Measurements from ENCODE around the gene FAM83F.
"Not testable (repeated sequence)": the region's sequence is repeated elsewhere in the genome, so short reads cannot be mapped to it uniquely, and the experiment has no call there.

FAM83F gene

DNA sequence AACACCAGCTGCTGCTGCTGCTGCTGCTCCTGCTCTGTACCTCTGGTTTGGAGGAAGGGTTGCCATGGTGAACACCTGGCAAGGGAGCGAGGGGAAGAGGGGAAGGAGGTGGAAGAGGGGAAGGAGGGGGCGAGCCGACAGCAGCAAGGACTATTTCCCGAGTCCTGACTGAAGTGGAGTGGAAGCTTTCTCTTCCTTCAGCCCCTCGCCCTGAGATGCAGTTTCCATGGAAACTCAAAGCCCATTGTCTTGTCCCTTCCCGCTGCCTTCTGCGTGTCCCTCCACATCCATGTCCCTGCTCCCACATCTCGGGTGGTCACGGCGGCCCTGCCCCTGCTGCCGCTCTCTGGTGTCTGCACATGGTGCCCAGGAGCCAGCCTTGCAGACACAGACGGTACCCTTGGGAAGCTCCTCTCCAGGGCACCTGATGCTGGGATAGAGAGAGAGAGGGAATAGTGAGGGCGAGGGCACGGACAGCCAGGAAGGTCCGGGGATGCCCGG lies 28.6 kb downstream of the FAM83F start:
- in situ Hi-C loops (cut with MboI; ENCODE audit: low pct_unique_long_range_greater_than_20kb, low sequenced_read_pairs, unreplicated experiment): no loop called here

DNA sequence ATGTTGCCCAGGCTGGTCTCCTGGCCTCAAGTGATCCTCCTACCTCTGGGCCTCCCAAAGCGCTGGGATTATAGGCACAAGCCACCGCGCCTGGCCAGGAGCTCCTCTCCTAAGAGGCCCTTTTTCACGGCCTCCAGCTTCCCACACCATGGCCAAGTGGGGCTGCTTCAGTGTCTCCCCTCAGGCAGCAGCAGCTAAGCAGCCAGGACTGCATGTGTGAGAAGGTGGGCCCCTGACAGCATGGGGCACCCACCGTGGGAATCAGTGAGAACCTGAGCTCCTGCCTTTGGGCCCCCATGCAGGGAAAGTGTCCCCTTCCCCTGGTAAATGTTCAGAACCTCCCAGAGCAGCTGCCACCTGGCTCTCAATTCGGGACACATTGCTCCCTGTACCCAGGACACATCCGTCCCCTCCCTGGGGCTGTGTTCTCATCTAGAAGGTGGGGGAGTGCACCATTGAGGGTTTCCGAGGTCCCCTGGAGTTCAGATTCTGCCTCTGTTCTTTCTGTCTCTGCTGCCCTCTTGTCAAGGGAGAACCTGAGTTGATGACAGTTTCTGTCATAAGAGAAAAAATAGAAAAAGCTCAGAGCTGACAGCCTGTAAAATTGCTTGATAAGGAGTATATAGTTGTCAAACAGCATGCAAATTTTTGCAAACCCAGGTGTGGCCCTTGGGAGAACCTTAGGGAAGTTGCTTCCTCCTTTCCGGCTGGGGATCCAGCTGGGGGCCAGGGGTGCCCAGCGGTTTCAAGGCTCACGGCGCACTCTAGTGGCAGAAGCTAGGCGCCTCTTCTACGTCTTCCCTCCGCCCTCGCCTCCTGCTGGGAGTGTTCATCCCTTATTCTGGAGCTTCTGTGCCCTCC lies 29.7 kb downstream of the FAM83F start:
- in situ Hi-C loops (cut with MboI; ENCODE audit: low pct_unique_long_range_greater_than_20kb, low sequenced_read_pairs, unreplicated experiment): no loop called here
- TF ChIP-seq CTCF (IDR thresholded peaks at IDR 0.05; ENCODE audit: extremely low read depth, insufficient read depth, missing control alignments): peak; percentile 91
- peak; percentile 88 for DNase-seq (ENCODE audit: low spot score)

More for the DNA sequence above, 28.6 kb downstream of the FAM83F start:
- no peak for TF ChIP-seq CTCF (IDR thresholded peaks at IDR 0.05; ENCODE audit: extremely low read depth, insufficient read depth, missing control alignments)
- no peak for DNase-seq (ENCODE audit: low spot score)

- in situ Hi-C loops (cut with MboI; ENCODE audit: low pct_unique_long_range_greater_than_20kb, low sequenced_read_pairs, unreplicated experiment); DNase-seq (ENCODE audit: low spot score): not testable (repeated sequence)
- TF ChIP-seq CTCF (IDR thresholded peaks at IDR 0.05; ENCODE audit: extremely low read depth, insufficient read depth, missing control alignments): peak; percentile 4
Observed at GRCh38 chr22:40025062-40025379, 30.3 kb downstream of the FAM83F start.

GRCh38 chr22:40025856-40026255 lies 31.1 kb downstream of the FAM83F start:
- in situ Hi-C loops (cut with MboI; ENCODE audit: low pct_unique_long_range_greater_than_20kb, low sequenced_read_pairs, unreplicated experiment): no loop called here
- no peak for TF ChIP-seq CTCF (IDR thresholded peaks at IDR 0.05; ENCODE audit: extremely low read depth, insufficient read depth, missing control alignments)
- DNase-seq (ENCODE audit: low spot score): no peak

DNA sequence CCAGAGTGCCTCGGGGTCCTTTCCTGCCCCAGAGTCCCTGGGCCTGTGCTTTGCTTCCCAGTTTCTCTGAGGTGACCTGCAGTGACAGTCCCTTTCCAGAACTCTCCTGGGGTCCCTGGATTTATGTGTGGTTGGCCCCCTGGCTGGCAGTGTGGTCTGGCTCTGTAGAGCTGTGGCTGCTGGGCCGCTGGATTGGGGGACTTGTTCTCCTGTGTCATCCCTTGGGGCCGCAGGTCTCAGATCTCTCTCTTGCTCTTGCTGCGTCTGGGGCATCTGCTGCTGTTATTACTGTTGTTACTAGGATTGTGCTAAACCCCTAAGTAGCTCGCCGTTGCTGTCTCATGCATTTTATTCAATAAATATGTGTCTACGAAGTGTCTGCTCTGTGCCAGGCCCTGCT lies 31.9 kb downstream of the FAM83F start:
- in situ Hi-C loops (cut with MboI; ENCODE audit: low pct_unique_long_range_greater_than_20kb, low sequenced_read_pairs, unreplicated experiment): no loop called here
- TF ChIP-seq CTCF (IDR thresholded peaks at IDR 0.05; ENCODE audit: extremely low read depth, insufficient read depth, missing control alignments): no peak
- no peak for DNase-seq (ENCODE audit: low spot score)

DNA sequence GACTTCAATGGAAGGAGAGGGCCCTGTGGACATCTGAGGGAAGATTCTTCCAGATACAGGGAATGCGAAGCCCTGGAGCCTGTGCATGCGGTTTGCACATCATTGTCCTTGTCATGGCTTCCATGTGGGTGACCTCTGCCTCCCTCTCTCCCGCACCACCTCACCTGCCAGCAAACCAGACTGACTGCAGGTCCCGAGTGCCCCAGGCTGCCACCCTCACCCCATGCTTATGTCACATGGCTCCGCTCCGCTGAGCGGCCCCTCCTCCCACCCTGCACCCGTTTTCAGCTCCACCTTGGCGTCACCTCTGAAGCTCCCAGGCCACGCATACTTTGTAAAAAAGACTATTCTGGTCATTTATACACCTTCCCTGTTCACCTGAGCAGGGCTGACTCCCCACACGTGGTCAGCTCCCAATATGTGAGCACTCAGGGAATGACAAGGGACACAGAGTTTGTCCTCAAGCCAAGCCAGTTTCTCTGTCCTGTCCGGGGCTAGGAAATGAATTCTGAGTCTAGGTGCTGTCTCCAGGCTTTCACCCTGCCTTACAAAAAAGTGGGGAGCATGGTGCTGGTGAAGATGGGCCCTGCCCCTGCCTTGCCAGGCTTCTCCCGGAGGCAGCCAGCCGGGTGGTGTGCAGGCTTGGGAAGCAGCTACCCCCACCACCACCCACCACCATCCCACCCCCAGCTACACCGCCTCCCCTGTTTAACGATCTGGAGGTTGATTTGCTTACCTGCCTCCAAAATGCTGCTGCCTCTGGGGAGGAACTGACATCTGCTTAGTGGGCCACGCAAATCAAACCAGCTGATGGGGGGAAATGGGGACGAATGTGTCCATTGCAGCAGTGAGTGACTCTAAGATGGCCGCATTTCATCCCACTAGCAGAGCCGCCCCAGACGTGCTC lies 32.7 kb downstream of the FAM83F start:
- TF ChIP-seq CTCF (IDR thresholded peaks at IDR 0.05; ENCODE audit: extremely low read depth, insufficient read depth, missing control alignments): no peak
- in situ Hi-C loops (cut with MboI; ENCODE audit: low pct_unique_long_range_greater_than_20kb, low sequenced_read_pairs, unreplicated experiment): no loop called here
- DNase-seq (ENCODE audit: low spot score): no peak

Measured in GM13977 (cell line).